ENCODE results near the gene TNFSF9. TPM values are rescaled to one million over a fixed set of nuclear protein-coding genes. Genes with fewer than 3 reads are reported as not detected.

Gene TNFSF9
- total RNA-seq, 6 donors from 2014 or later = 6.3 to 11.6 (median 8.4) TPM

DNA sequence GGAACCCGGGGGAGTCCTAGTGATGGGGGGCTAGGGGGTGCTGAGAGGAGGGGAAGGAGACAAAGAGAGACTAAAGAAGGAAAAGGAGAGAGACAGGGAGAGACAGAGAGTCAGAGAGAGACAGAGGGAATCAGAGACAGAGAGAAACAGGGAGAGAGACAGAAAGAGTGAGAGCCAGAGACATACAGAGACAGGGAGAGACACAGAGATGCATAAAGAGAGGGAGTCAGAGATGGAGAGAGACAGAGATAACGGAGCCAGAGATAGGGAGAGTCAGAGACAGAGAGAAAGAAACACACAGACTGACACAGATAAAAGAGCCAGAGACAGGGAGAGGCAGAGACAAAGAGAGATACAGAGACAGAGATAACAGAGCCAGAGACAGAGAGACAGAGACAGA is 1.5 kb upstream of the TNFSF9 start:
- TF ChIP-seq, protein P1, sequence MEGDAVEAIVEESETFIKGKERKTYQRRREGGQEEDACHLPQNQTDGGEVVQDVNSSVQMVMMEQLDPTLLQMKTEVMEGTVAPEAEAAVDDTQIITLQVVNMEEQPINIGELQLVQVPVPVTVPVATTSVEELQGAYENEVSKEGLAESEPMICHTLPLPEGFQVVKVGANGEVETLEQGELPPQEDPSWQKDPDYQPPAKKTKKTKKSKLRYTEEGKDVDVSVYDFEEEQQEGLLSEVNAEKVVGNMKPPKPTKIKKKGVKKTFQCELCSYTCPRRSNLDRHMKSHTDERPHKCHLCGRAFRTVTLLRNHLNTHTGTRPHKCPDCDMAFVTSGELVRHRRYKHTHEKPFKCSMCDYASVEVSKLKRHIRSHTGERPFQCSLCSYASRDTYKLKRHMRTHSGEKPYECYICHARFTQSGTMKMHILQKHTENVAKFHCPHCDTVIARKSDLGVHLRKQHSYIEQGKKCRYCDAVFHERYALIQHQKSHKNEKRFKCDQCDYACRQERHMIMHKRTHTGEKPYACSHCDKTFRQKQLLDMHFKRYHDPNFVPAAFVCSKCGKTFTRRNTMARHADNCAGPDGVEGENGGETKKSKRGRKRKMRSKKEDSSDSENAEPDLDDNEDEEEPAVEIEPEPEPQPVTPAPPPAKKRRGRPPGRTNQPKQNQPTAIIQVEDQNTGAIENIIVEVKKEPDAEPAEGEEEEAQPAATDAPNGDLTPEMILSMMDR (IDR thresholded peaks at IDR 0.05) = no peak
- no peak for TF ChIP-seq POLR2AphosphoS5 (IDR thresholded peaks at IDR 0.05)
- no peak for TF ChIP-seq EP300 (IDR thresholded peaks at IDR 0.05)
- TF ChIP-seq POLR2A (IDR thresholded peaks at IDR 0.05) = no peak
- no peak overlapping the region for H3K4me3 ChIP-seq
- DNase-seq (no peak), ATAC-seq (ENCODE audit: low FRiP score in 2 of 2) (no peak)
- no peak overlapping the region for H3K27ac ChIP-seq
- no peaks in the 10 kb centered on the region for H3K36me3 ChIP-seq
- peaks cover 16 to 40% (median 29%) of the 10 kb centered on the region in 4 donors for H3K4me1 ChIP-seq
- no peaks in the 10 kb centered on the region for H3K27me3 ChIP-seq
- WGBS, 2 donors = 49 to 63% methylated on average over 2 of the region's 2 CpGs
- no peaks in the 10 kb centered on the region for H3K9me3 ChIP-seq

DNA sequence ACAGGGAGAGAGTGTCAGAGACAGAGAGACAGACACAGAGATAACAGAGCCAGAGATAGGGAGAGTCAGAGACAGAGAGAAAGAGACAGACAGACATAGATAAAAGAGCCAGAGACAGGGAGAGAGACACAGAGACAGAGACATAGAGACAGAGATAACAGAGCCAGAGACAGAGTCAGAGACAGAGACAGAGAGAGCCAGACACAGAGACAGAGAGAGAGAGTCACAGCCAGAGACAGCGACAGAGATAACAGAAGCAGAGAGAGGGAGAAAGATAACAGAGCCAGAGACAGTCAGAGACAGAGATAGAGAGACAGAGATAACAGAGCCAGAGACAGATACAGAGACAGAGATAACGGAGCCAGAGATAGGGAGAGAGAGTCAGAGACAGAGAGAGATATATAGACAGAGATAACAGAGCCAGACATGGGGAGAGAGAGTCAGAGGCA is 865 bp upstream of the TNFSF9 start:
- TF ChIP-seq POLR2AphosphoS5 (IDR thresholded peaks at IDR 0.05) (no peak), POLR2A (IDR thresholded peaks at IDR 0.05) (no peak), EP300 (IDR thresholded peaks at IDR 0.05) (no peak)
- TF ChIP-seq, protein P1 (IDR thresholded peaks at IDR 0.05) = no peak
- ATAC-seq (ENCODE audit: low FRiP score in 2 of 2) (no peak), DNase-seq (no peak)
- Histone ChIP-seq H3K27me3 (no peaks in the 10 kb centered on the region), H3K27ac (peak overlapping the region in 1 of 4 donors; percentile 89), H3K36me3 (no peaks in the 10 kb centered on the region), H3K4me1 (peaks cover 16 to 40% (median 29%) of the 10 kb centered on the region in 4 donors), H3K9me3 (no peaks in the 10 kb centered on the region), H3K4me3 (peak overlapping the region in 3 of 4 donors; percentile 68 to 77 (median 73))
- 69 to 83% methylated on average over 2 of the region's 2 CpGs for WGBS, 2 donors

DNA sequence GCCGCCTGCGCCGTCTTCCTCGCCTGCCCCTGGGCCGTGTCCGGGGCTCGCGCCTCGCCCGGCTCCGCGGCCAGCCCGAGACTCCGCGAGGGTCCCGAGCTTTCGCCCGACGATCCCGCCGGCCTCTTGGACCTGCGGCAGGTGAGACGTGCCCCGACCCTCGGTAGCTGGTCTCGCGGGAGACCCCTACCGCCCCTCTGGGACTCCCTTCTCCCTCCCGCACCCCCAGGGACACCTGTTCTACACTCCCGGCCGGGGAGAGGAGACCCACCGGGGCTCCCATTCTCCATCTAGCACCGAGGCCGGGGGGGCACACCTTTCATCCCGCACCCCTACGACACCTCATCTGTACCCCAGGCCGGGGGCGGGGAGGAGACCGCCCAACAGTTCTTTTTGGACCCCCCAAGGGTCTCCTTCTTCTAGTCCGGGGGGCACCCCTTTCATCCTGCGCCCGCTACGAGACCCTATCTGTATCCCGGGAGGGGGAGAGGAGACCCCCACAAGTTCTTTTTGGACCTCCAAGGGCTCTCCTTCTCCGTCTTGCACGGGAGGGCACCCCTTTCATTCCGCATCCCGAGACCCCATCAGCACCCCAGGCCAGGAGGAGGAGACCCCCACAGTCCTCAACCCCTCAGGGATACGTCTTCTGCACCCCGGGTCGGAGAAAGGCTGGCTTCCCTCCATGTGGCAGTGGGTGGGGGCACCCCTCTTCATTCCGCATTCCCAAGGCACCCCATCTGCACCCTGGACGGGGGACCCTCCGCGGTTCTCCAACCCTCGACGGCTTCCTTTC is 533 bp downstream of the TNFSF9 start:
- ATAC-seq (ENCODE audit: low FRiP score in 2 of 2) (no peak), DNase-seq (no peak)
- H3K9me3 ChIP-seq = no peaks in the 10 kb centered on the region
- H3K27ac ChIP-seq = peak overlapping the region; percentile 67 to 89 (median 72)
- TF ChIP-seq POLR2A (IDR thresholded peaks at IDR 0.05) = no peak
- TF ChIP-seq POLR2AphosphoS5 (IDR thresholded peaks at IDR 0.05) = no peak
- TF ChIP-seq, protein P1 (IDR thresholded peaks at IDR 0.05) = no peak
- no peak for TF ChIP-seq EP300 (IDR thresholded peaks at IDR 0.05)
- H3K27me3 ChIP-seq = no peaks in the 10 kb centered on the region
- H3K36me3 ChIP-seq = no peaks in the 10 kb centered on the region
- peaks cover 16 to 40% (median 29%) of the 10 kb centered on the region in 4 donors for H3K4me1 ChIP-seq
- peak overlapping the region; percentile 27 to 77 (median 70) for H3K4me3 ChIP-seq
- 15 to 25% methylated on average over 25 to 54 of the region's 57 CpGs for WGBS, 2 donors

DNA sequence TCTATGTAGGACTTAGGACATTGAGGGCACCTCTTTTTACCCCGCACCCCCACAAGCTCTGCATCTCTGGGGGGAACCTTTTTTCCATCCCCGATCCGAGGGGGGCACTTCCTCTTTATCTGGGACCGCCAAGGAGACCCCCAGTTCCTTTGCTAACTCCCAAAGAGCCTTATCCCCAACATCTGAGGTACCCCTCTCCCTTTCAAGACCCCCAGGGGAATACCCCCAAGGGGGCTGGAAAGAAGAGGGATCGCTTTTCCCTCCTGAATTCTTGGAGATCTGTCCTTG is 1.1 kb downstream of the TNFSF9 start:
- Histone ChIP-seq H3K4me1 (peaks cover 16 to 46% (median 29%) of the 10 kb centered on the region in 4 donors), H3K27me3 (no peaks in the 10 kb centered on the region), H3K4me3 (peak overlapping the region in 3 of 4 donors; percentile 68 to 77 (median 73)), H3K36me3 (no peaks in the 10 kb centered on the region), H3K9me3 (no peaks in the 10 kb centered on the region), H3K27ac (peak overlapping the region in 1 of 4 donors; percentile 7)
- TF ChIP-seq EP300 (IDR thresholded peaks at IDR 0.05) (no peak), POLR2A (IDR thresholded peaks at IDR 0.05) (no peak), POLR2AphosphoS5 (IDR thresholded peaks at IDR 0.05) (no peak)
- TF ChIP-seq, protein P1 (IDR thresholded peaks at IDR 0.05) = no peak
- 43 to 57% methylated on average over 5 of the region's 5 CpGs for WGBS, 2 donors
- no peak for ATAC-seq (ENCODE audit: low FRiP score in 2 of 2)
- DNase-seq = no peak

Measured in upper lobe of left lung (tissue), 6 donors.